Stimulated activated naive B cell treated with anti-CD40 and anti-IgM and Interleukin-4, amounts not matched to agents 10 μg/mL and 1 μg/mL and 100 μg/mL, for 72 hours (primary cell): ENCODE data around the gene RALGPS2.
A peak's percentile ranks its signal among the peaks of the same experiment; 100 is the strongest.

ENCODE experiments used
- ATAC-seq, 2 donors: fragments of 150-1000 bp; cut with Tn5 transposase; replicated peaks; 2 replicates each; pipeline ENCODE4 v1.10.0; 2021; ENCODE audit warnings: moderate library complexity in 1 of 2
- DNase-seq: peaks from one replicate; pipeline ENCODE4 v3.0.0; 2021
- H3K27ac Mint-ChIP-seq: one replicate; pipeline ENCODE4 v1.8.0; 2022; ENCODE audit warnings: mild to moderate bottlenecking, mixed read lengths
- H3K27me3 Mint-ChIP-seq, 2 donors: one replicate each; pipeline ENCODE4 v1.8.0; 2022; ENCODE audit warnings: mixed read lengths in 2 of 2
- H3K36me3 Mint-ChIP-seq, 2 donors: one replicate each; pipeline ENCODE4 v1.8.0; 2022; ENCODE audit warnings: mixed read lengths in 2 of 2, mild to moderate bottlenecking in 1 of 2
- H3K4me1 Mint-ChIP-seq, 2 donors: one replicate each; pipeline ENCODE4 v1.8.0; 2022; ENCODE audit warnings: mixed read lengths in 2 of 2, mild to moderate bottlenecking in 1 of 2
- H3K4me3 Mint-ChIP-seq, 2 donors: one replicate each; pipeline ENCODE4 v1.8.0; 2022; ENCODE audit warnings: mild to moderate bottlenecking in 2 of 2, mixed read lengths in 2 of 2, moderate library complexity in 1 of 2
- H3K9me3 Mint-ChIP-seq, 2 donors: one replicate each; pipeline ENCODE4 v1.8.0; 2022; ENCODE audit warnings: mixed read lengths in 2 of 2, mild to moderate bottlenecking in 1 of 2

RALGPS2 gene, protein sequence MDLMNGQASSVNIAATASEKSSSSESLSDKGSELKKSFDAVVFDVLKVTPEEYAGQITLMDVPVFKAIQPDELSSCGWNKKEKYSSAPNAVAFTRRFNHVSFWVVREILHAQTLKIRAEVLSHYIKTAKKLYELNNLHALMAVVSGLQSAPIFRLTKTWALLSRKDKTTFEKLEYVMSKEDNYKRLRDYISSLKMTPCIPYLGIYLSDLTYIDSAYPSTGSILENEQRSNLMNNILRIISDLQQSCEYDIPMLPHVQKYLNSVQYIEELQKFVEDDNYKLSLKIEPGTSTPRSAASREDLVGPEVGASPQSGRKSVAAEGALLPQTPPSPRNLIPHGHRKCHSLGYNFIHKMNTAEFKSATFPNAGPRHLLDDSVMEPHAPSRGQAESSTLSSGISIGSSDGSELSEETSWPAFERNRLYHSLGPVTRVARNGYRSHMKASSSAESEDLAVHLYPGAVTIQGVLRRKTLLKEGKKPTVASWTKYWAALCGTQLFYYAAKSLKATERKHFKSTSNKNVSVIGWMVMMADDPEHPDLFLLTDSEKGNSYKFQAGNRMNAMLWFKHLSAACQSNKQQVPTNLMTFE

DNA sequence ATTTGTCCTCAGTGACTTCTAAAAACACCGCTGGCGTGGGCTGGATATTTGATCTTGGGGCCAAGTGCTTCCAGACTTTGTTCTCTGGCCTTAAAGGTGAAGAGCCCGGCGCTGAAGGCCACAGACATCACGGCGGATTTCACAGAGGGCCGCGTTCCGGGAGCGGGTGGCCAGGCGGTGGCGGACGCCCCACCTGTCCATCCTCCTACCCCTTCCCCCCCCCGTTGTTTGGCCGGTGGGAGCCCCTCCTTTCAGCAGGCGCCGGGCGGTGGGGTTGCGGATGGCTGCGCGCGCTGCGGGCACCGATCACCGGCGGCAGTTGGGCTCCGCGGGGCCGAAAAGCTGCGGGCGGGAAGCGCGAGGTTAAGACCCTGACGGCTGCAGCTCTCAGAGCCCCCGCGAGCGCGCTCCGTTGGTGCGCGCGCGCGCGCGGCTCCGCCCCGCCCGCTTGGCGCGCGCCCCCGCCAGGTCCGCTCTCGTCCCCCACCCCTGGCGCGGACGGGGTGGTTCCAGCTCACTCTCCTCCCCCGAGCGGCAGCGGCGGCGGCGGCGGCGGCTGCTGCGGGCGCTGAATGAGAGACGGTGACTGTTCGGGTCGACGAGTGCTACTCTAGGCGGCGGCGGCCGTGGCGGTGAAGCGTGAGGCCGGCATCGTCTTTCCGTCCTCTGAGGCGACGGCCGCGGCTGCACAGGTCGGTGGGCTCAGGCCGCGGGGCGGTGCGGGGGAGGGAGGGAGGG, at the start of gene RALGPS2:
Gene RALGPS2, plus strand, starts transcription at position 517 of the 738 bp plus-strand sequence. CDS start 51,521 bp downstream, outside the sequence.
- Mint-ChIP-seq H3K36me3 (peaks cover 2 to 4% of the 10 kb centered on the region in 2 donors), H3K4me1 (peaks cover 15 to 37% of the 10 kb centered on the region in 2 donors), H3K9me3 (peaks cover 0 to under 1% of the 10 kb centered on the region in 2 donors), H3K27me3 (no peaks in the 10 kb centered on the region), H3K27ac (peak within 1 kb of the TSS; percentile 97), H3K4me3 (peak within 1 kb of the TSS; percentile 91 to 96)
- ATAC-seq (peak; percentile 73 to 77), DNase-seq (peak; percentile 55)

GRCh38 chr1:178679237-178679636, 45.8 kb upstream of the RALGPS2 start:
- Mint-ChIP-seq H3K36me3 (peaks cover 0 to 4% of the 10 kb centered on the region in 2 donors), H3K27ac (no peak overlapping the region), H3K4me1 (peaks cover 24 to 47% of the 10 kb centered on the region in 2 donors), H3K27me3 (no peaks in the 10 kb centered on the region), H3K4me3 (no peak overlapping the region), H3K9me3 (peaks cover 4 to 5% of the 10 kb centered on the region in 2 donors)
- no peak for ATAC-seq
- DNase-seq = no peak

DNA sequence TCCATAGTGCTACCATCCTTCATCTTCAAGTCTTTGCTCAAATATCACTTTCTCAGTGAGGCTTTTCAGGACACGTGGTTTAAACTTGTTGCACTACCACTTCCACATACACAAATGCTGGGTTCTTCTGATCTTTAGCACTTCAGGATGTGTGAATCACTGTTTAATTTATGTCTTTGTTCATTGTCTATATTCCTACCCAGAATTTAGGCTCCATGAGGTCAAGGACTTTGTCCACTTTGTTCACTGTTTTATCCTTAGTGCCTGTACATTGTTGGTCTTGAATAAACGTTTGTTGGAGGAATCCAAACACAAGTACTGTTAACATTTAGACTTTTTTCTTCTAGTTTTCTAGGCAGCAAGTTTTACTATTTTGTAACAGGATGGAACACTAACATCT, 42.6 kb upstream of the RALGPS2 start:
- Mint-ChIP-seq H3K27me3 (no peaks in the 10 kb centered on the region), H3K4me1 (peaks cover 27 to 47% of the 10 kb centered on the region in 2 donors), H3K36me3 (peaks cover 0 to 2% of the 10 kb centered on the region in 2 donors), H3K27ac (no peak overlapping the region), H3K9me3 (peaks cover 4 to 5% of the 10 kb centered on the region in 2 donors), H3K4me3 (no peak overlapping the region)
- ATAC-seq = no peak
- DNase-seq = no peak

- ATAC-seq (no peak), DNase-seq (no peak)
- Mint-ChIP-seq H3K4me3 (no peak overlapping the region), H3K27me3 (no peaks in the 10 kb centered on the region), H3K9me3 (peaks cover 4 to 5% of the 10 kb centered on the region in 2 donors), H3K36me3 (peaks cover 0 to 2% of the 10 kb centered on the region in 2 donors), H3K27ac (no peak overlapping the region), H3K4me1 (peaks cover 29 to 52% of the 10 kb centered on the region in 2 donors)
Observed at GRCh38 chr1:178682886-178683285, 42.2 kb upstream of the RALGPS2 start.

GRCh38 chr1:178683291-178683690, 41.8 kb upstream of the RALGPS2 start:
- Mint-ChIP-seq H3K4me1 (peaks cover 29 to 52% of the 10 kb centered on the region in 2 donors), H3K9me3 (peaks cover 2 to 4% of the 10 kb centered on the region in 2 donors), H3K4me3 (no peak overlapping the region), H3K36me3 (peaks cover 0 to 2% of the 10 kb centered on the region in 2 donors), H3K27ac (no peak overlapping the region), H3K27me3 (no peaks in the 10 kb centered on the region)
- no peak for DNase-seq
- ATAC-seq = no peak

DNA sequence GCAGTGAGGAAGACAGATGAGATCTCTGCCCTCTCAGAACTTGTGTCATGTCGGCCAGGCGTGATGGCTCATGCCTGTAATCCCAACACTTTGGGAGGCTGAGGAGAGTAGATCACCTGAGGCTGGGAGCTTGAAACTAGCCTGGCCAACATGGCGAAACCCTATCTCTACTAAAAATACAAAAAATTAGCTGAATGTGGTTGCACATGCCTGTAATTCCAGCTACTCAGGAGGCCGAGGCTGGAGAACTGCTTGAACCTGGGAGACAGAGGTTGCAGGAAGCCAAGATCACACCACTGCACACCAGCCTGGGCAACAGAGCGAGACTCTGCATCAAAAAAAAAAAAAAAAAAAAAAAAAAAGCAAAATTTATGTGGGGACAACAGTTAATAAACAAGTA, 40.9 kb upstream of the RALGPS2 start:
- Mint-ChIP-seq H3K9me3 (peaks cover 2 to 4% of the 10 kb centered on the region in 2 donors), H3K4me1 (peaks cover 29 to 56% of the 10 kb centered on the region in 2 donors), H3K27me3 (no peaks in the 10 kb centered on the region), H3K4me3 (peak overlapping the region in 1 of 2 donors; percentile 46), H3K27ac (peak overlapping the region; percentile 80), H3K36me3 (peaks cover 0 to 2% of the 10 kb centered on the region in 2 donors)
- peak; percentile 38 to 41 for ATAC-seq
- DNase-seq = no peak

DNA sequence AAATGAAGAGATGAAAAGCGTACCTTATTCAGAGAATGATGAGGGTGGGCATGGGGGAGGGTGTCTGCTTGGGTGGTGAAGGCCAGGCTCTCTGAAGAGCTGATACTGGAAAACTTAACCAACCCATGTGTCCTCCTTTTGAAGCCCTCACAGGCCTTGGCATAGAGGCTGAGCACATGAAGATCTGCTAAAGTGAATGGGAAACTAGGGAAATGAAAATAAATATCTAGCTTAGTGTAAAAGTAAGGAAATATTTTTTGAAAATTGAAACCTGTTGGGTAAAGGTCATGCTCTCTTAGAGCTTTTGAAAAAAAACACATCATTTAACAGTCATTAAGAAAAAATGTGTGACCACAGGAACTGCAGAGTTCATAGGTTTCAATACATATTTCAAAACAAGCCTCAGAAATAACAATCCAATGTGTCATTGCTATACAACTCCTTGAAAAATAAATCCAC, 40.5 kb upstream of the RALGPS2 start:
- peak; percentile 86 to 89 for ATAC-seq
- Mint-ChIP-seq H3K36me3 (peaks cover 0 to 2% of the 10 kb centered on the region in 2 donors), H3K27ac (peak overlapping the region; percentile 80), H3K9me3 (peaks cover 2 to 4% of the 10 kb centered on the region in 2 donors), H3K4me1 (peaks cover 29 to 56% of the 10 kb centered on the region in 2 donors), H3K4me3 (peak overlapping the region in 1 of 2 donors; percentile 46), H3K27me3 (no peaks in the 10 kb centered on the region)
- no peak for DNase-seq

DNA sequence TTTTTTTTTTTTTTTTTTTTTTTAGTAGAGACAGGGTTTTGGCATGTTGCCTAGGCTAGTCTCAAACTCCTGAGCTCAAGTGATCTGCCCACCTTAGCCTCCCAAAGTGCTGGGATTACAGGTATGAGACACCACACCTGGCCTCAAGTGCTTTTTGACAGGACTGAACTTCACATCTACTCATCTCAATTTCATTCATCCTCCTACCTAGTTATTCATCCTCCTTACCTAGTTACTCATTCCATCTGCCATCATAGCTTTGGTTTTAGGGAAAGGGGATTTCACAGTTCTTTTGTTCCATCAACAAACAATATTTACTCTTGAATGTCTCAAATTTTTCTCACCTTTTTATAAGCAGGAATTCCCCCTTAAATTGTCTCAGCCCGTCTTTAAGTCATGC, 38.6 kb upstream of the RALGPS2 start:
- H3K4me1 Mint-ChIP-seq = peaks cover 27 to 57% of the 10 kb centered on the region in 2 donors
- no peak overlapping the region for H3K4me3 Mint-ChIP-seq
- peaks cover 0 to under 1% of the 10 kb centered on the region in 2 donors for H3K9me3 Mint-ChIP-seq
- no peaks in the 10 kb centered on the region for H3K36me3 Mint-ChIP-seq
- no peak overlapping the region for H3K27ac Mint-ChIP-seq
- DNase-seq = no peak
- ATAC-seq = no peak
- no peaks in the 10 kb centered on the region for H3K27me3 Mint-ChIP-seq

- ATAC-seq (no peak), DNase-seq (no peak)
- Mint-ChIP-seq H3K27ac (no peak overlapping the region), H3K27me3 (no peaks in the 10 kb centered on the region), H3K36me3 (no peaks in the 10 kb centered on the region), H3K9me3 (no peaks in the 10 kb centered on the region), H3K4me1 (peaks cover 26 to 46% of the 10 kb centered on the region in 2 donors), H3K4me3 (no peak overlapping the region)
Observed at GRCh38 chr1:178688244-178688643, 36.8 kb upstream of the RALGPS2 start.

DNA sequence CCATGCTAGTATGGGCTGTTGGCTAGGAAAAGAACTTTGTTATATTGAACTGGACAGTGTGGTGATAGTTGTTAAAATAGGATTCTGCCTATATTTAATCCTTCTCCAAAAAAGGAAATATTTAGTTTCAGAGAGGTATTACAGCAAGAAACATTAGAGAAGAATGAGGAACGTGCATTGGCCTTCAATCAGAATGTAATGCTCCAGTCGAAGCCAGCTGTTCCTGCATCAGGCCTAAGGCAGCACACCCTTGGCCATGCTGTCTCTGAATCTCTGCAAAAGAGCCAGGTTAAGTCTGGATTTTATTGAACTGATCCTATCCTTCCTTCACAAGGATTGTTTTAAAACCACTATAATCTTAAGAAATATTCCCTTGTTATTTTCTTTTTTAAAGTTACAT, 35.3 kb upstream of the RALGPS2 start:
- Mint-ChIP-seq H3K27me3 (no peaks in the 10 kb centered on the region), H3K27ac (no peak overlapping the region), H3K9me3 (no peaks in the 10 kb centered on the region), H3K4me1 (peaks cover 15 to 30% of the 10 kb centered on the region in 2 donors), H3K36me3 (no peaks in the 10 kb centered on the region), H3K4me3 (no peak overlapping the region)
- ATAC-seq = no peak
- DNase-seq = no peak

DNA sequence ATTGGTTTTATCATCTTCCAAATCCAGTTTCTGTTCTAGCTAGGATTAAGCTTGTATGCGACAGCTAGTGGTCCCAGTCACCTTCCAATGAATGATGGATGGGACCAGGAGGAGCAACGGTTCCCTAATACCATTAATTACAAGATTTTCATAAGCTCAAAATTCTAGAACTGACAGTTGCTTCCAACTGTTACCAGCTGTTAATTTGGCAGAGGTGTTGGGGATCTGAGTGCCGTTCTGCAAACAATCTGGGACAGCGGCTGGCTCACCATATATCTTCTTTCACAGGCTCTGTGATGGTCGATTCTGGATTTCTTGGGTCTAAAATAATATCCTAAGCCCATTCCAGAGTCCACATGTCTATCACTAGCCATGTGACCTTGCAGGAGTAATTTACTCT, 34.5 kb upstream of the RALGPS2 start:
- Mint-ChIP-seq H3K27ac (no peak overlapping the region), H3K9me3 (no peaks in the 10 kb centered on the region)

GRCh38 chr1:178692564-178693327, 32.3 kb upstream of the RALGPS2 start:
- H3K27me3 Mint-ChIP-seq = no peaks in the 10 kb centered on the region
- H3K36me3 Mint-ChIP-seq = no peaks in the 10 kb centered on the region
- H3K4me3 Mint-ChIP-seq = no peak overlapping the region
- ATAC-seq = no peak
- H3K4me1 Mint-ChIP-seq = peaks cover 8 to 11% of the 10 kb centered on the region in 2 donors
- no peaks in the 10 kb centered on the region for H3K9me3 Mint-ChIP-seq
- no peak overlapping the region for H3K27ac Mint-ChIP-seq
- no peak for DNase-seq

More for the DNA sequence above, 34.5 kb upstream of the RALGPS2 start:
- no peak for DNase-seq
- Mint-ChIP-seq H3K36me3 (no peaks in the 10 kb centered on the region), H3K27me3 (no peaks in the 10 kb centered on the region), H3K4me1 (peaks cover 13 to 23% of the 10 kb centered on the region in 2 donors), H3K4me3 (no peak overlapping the region)
- no peak for ATAC-seq

DNA sequence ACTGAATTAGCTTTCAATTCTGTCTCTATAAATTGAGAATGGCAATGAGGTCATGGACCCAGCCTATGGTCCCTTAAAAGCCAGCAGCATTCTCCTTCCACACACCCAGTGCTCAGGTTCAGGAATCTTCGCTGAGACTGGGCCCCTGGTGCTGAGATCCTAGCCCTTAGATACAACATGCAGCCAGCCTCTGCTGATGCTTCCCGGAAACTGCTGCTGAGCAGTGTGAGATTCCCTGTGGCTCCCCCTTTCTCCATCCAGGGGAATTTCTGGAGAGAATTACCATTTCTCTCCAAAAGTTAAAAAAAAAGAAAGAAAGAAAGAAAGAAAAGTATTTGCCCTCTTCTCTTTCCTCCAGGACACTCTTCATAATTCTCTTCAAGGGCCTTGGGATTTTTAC, 31.7 kb upstream of the RALGPS2 start:
- Mint-ChIP-seq H3K36me3 (no peaks in the 10 kb centered on the region), H3K4me1 (peaks cover 6 to 8% of the 10 kb centered on the region in 2 donors), H3K9me3 (no peaks in the 10 kb centered on the region), H3K27me3 (no peaks in the 10 kb centered on the region), H3K4me3 (no peak overlapping the region), H3K27ac (peak overlapping the region; percentile 75)
- DNase-seq = no peak
- ATAC-seq = no peak
